ENCODE data around the gene RYR2.

RYR2 gene

DNA sequence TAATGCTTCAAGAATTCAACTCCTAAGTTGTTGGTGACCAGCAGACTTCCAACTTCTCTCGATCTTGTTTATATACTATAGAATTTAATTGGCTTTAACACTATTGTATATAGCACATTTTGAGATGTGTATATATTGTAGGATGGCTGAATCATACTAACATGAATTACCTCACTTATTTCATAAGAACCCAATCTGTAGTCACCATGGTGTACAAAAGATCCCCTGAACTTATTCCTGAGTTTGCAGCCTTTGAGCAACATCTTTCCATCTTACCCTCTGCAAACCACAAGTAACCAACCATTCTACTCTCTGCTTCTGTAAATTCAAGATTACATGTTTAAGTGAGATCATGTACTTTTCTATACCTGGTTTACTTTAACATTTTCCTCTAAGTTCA lies 836.4 kb downstream of the RYR2 start (continued):
- TF ChIP-seq, protein P1, sequence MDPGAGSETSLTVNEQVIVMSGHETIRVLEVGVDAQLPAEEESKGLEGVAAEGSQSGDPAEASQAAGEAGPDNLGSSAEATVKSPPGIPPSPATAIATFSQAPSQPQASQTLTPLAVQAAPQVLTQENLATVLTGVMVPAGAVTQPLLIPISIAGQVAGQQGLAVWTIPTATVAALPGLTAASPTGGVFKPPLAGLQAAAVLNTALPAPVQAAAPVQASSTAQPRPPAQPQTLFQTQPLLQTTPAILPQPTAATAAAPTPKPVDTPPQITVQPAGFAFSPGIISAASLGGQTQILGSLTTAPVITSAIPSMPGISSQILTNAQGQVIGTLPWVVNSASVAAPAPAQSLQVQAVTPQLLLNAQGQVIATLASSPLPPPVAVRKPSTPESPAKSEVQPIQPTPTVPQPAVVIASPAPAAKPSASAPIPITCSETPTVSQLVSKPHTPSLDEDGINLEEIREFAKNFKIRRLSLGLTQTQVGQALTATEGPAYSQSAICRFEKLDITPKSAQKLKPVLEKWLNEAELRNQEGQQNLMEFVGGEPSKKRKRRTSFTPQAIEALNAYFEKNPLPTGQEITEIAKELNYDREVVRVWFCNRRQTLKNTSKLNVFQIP (CRISPR knock-in tag; IDR thresholded peaks at IDR 0.05; ENCODE audit: borderline replicate concordance, low read depth) = no peak

DNA sequence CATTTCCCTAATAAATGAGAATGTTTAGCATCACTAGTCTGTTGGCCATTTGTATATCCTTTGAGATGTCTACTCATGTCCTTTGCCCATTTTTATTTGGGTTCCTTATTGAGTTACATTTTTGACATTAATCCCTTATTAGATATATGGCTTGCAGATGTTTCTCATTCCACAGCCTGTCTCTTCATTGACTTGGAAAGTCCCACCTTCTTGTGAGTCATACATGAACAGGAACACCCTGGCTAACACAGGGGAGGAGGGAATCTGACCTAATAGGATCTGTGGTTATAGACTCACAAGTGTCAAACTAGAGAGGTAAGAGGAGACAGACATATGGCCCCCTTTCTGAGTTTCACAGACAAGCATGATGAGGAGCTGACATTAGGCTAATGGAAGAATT lies 837.2 kb downstream of the RYR2 start:
- peak; percentile 93 for ATAC-seq
- TF ChIP-seq GLIS3 (CRISPR knock-in tag; IDR thresholded peaks at IDR 0.05) = no peak
- no peak for TF ChIP-seq ZFP3 (CRISPR knock-in tag; IDR thresholded peaks at IDR 0.05)
- TF ChIP-seq RARB (CRISPR knock-in tag; IDR thresholded peaks at IDR 0.05) = peak; percentile 59; the same call in 1 of the 2 replicates
- peak; percentile 41; the same call in 1 of the 2 replicates for TF ChIP-seq ZC3H10 (CRISPR knock-in tag; IDR thresholded peaks at IDR 0.05)
- TF ChIP-seq, protein P1 (CRISPR knock-in tag; IDR thresholded peaks at IDR 0.05; ENCODE audit: borderline replicate concordance, low read depth) = no peak
- peak; percentile 86 for TF ChIP-seq TOX (CRISPR knock-in tag; IDR thresholded peaks at IDR 0.05; ENCODE audit: borderline replicate concordance)
- TF ChIP-seq ZNF70 (CRISPR knock-in tag; IDR thresholded peaks at IDR 0.05) = no peak
- no peak for TF ChIP-seq ZFP30 (CRISPR knock-in tag; IDR thresholded peaks at IDR 0.05)
